HG02981 (cell line): ENCODE measurements around the gene PSMD5.

Source experiments
- ATAC-seq: cut with Tn5 transposase; IDR thresholded peaks from one replicate; pipeline ENCODE4 v1.9.1; 2021; ENCODE audit warnings: mild to moderate bottlenecking, moderate library complexity; ENCODE audit not compliant: unreplicated experiment

PSMD5 gene

GRCh38 chr9:120842685-120843485 lies at the start of gene PSMD5:
TSS of gene PSMD5 (minus strand) at chr9:120842922. CDS start at chr9:120842909, 13 bp downstream.
- ATAC-seq: peak; percentile 99

- ATAC-seq: peak; percentile 30
Measured at GRCh38 chr9:120891884-120892747, 49.4 kb upstream of the PSMD5 start.

- no peak for ATAC-seq
Measured at GRCh38 chr9:120891245-120891883, 48.6 kb upstream of the PSMD5 start.

GRCh38 chr9:120890320-120891244 lies 47.9 kb upstream of the PSMD5 start:
- ATAC-seq: no peak

- ATAC-seq: no peak
Measured at GRCh38 chr9:120889606-120890271, 47.0 kb upstream of the PSMD5 start.

- no peak for ATAC-seq
Measured at GRCh38 chr9:120888626-120889025, 45.9 kb upstream of the PSMD5 start.

GRCh38 chr9:120886490-120886967 lies 43.8 kb upstream of the PSMD5 start:
- ATAC-seq: no peak

- no peak for ATAC-seq
Measured at GRCh38 chr9:120885958-120886357, 43.2 kb upstream of the PSMD5 start.

- ATAC-seq: no peak
Measured at GRCh38 chr9:120885457-120885856, 42.7 kb upstream of the PSMD5 start.

GRCh38 chr9:120883608-120883996 lies 40.9 kb upstream of the PSMD5 start:
- ATAC-seq: no peak

GRCh38 chr9:120882935-120883607 lies 40.3 kb upstream of the PSMD5 start:
- ATAC-seq: no peak

- ATAC-seq: no peak
Measured at GRCh38 chr9:120879446-120879845, 36.7 kb upstream of the PSMD5 start.

GRCh38 chr9:120878188-120879130 lies 35.7 kb upstream of the PSMD5 start:
- ATAC-seq: no peak

GRCh38 chr9:120877276-120878034 lies 34.7 kb upstream of the PSMD5 start:
- peak; percentile 31 for ATAC-seq

GRCh38 chr9:120876842-120877240 lies 34.1 kb upstream of the PSMD5 start, which contains the start of gene PHF19:
TSS of gene PHF19 (minus strand) at chr9:120877188. CDS start at chr9:120874741, 2,447 bp downstream.
- ATAC-seq: peak; percentile 10

- peak; percentile 54 for ATAC-seq
Measured at GRCh38 chr9:120875954-120876841, 33.5 kb upstream of the PSMD5 start.
